ENCODE data around the gene GPC6. TPM values are rescaled to one million over a fixed set of nuclear protein-coding genes. Genes with fewer than 3 reads are reported as not detected.

Gene GPC6
- total RNA-seq, 1 donor from 2014 or later: 63.0 TPM

DNA sequence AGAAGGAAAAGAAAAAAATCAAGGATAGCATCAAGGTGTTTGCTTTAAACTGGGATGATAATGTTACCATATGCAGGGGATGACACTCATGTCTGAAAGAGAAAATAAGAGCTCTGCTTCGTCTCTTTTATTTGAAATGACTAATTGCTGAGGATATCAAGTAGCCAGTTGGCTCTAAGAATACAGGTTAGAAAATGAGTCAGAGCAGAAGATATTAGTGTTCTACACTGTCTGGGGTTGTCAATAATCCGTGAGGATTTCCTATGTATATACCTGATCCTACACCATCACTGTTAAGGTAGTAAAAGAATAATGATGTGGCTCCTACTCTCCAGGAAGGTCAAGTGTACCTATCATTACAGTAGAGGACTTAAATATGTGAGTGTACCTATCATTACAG is 562.5 kb downstream of the GPC6 start:
- H3K4me3 Mint-ChIP-seq (ENCODE audit: unreplicated experiment): no peak overlapping the region

DNA sequence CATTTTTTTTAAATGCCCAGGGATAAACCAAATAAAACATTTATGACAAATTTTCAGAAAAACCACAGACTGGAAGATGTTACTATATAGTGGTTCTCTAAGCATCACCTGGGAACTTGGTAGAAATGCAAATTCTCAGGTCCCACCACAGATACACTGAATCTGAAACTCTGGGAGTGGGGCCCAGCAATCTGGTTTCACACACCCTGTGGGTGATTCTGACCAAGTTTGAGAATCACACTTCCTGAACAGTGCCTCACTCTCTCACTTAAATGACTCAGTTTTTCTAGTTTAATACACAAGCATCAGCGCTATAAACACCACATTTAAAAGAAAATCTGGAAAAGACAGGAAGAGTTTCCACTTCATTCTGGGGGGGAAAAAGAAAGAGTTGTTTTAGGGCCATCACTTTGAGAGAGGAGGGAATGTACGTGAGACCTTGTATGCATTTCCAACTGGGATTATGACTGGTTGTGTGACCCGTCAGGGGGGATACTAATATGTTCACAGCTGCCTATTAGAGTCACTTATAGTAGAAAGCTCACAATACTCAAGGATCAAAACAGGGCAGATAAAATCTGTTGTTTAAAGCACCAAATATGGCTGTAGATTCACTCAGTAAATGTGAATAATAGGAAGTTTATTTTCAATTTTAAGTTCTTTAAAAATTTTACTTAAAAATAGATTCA is 567.7 kb downstream of the GPC6 start:
- H3K27ac Mint-ChIP-seq (ENCODE audit: unreplicated experiment): no peak overlapping the region
- Histone ChIP-seq H4K20me1 (ENCODE audit: insufficient read depth, low read length) (no peaks in the 10 kb centered on the region), H3K36me3 (ENCODE audit: insufficient read depth, low read length) (no peaks in the 10 kb centered on the region), H3K79me2 (ENCODE audit: insufficient read depth, low read length) (no peaks in the 10 kb centered on the region), H3K4me2 (ENCODE audit: low read length) (no peak overlapping the region), H3K27ac (ENCODE audit: low read depth, low read length) (no peak overlapping the region), H3K27me3 (ENCODE audit: insufficient read depth, low read length) (no peaks in the 10 kb centered on the region), H3K4me1 (ENCODE audit: insufficient read depth, low read length) (no peaks in the 10 kb centered on the region), H2AFZ (ENCODE audit: low read depth, low read length) (no peak overlapping the region), H3K4me3 (ENCODE audit: insufficient read depth, low read depth, low read length) (no peak overlapping the region), H3K9ac (ENCODE audit: low read length) (no peak overlapping the region), H3K9me3 (ENCODE audit: insufficient read depth, low read depth, low read length) (no peaks in the 10 kb centered on the region)
- peaks cover 9% of the 10 kb centered on the region for H3K4me1 Mint-ChIP-seq (ENCODE audit: low read depth, unreplicated experiment)
- no peak for TF ChIP-seq EZH2 (IDR thresholded peaks at IDR 0.05; ENCODE audit: insufficient read depth, low read length)
- no peak for TF ChIP-seq CTCF (IDR thresholded peaks at IDR 0.05; ENCODE audit: insufficient read depth, low read depth, low read length)
- no peak overlapping the region for H3K4me3 Mint-ChIP-seq (ENCODE audit: unreplicated experiment)
- H3K27me3 Mint-ChIP-seq (ENCODE audit: low read depth, unreplicated experiment): no peaks in the 10 kb centered on the region
- FAIRE-seq: no peak
- no peaks in the 10 kb centered on the region for H3K36me3 Mint-ChIP-seq (ENCODE audit: low read depth, unreplicated experiment)
- no peaks in the 10 kb centered on the region for H3K9me3 Mint-ChIP-seq (ENCODE audit: unreplicated experiment)
- no peak for DNase-seq (ENCODE audit: low read depth)

More for the DNA sequence above, 562.5 kb downstream of the GPC6 start:
- H3K4me3 ChIP-seq (ENCODE audit: insufficient read depth, low read depth, low read length): no peak overlapping the region
- H3K4me2 ChIP-seq (ENCODE audit: low read length): no peak overlapping the region
- no peaks in the 10 kb centered on the region for H3K4me1 ChIP-seq (ENCODE audit: insufficient read depth, low read length)
- no peaks in the 10 kb centered on the region for H3K27me3 ChIP-seq (ENCODE audit: insufficient read depth, low read length)
- Mint-ChIP-seq H3K27ac (ENCODE audit: unreplicated experiment) (no peak overlapping the region), H3K36me3 (ENCODE audit: low read depth, unreplicated experiment) (no peaks in the 10 kb centered on the region), H3K4me1 (ENCODE audit: low read depth, unreplicated experiment) (peaks cover 8% of the 10 kb centered on the region), H3K9me3 (ENCODE audit: unreplicated experiment) (no peaks in the 10 kb centered on the region), H3K27me3 (ENCODE audit: low read depth, unreplicated experiment) (no peaks in the 10 kb centered on the region)
- no peaks in the 10 kb centered on the region for H3K9me3 ChIP-seq (ENCODE audit: insufficient read depth, low read depth, low read length)
- no peak overlapping the region for H2AFZ ChIP-seq (ENCODE audit: low read depth, low read length)
- H3K36me3 ChIP-seq (ENCODE audit: insufficient read depth, low read length): no peaks in the 10 kb centered on the region
- TF ChIP-seq EZH2 (IDR thresholded peaks at IDR 0.05; ENCODE audit: insufficient read depth, low read length) (no peak), CTCF (IDR thresholded peaks at IDR 0.05; ENCODE audit: insufficient read depth, low read depth, low read length) (no peak)
- no peak for FAIRE-seq
- no peak overlapping the region for H3K27ac ChIP-seq (ENCODE audit: low read depth, low read length)
- no peaks in the 10 kb centered on the region for H3K79me2 ChIP-seq (ENCODE audit: insufficient read depth, low read length)
- no peak for DNase-seq (ENCODE audit: low read depth)
- H3K9ac ChIP-seq (ENCODE audit: low read length): no peak overlapping the region
- peaks cover 3% of the 10 kb centered on the region for H4K20me1 ChIP-seq (ENCODE audit: insufficient read depth, low read length)

GRCh38 chr13:93797463-93797862 is 570.9 kb downstream of the GPC6 start:
- no peak overlapping the region for H3K4me3 Mint-ChIP-seq (ENCODE audit: unreplicated experiment)
- no peak for FAIRE-seq
- H3K9me3 Mint-ChIP-seq (ENCODE audit: unreplicated experiment): no peaks in the 10 kb centered on the region
- no peak overlapping the region for H3K27ac ChIP-seq (ENCODE audit: low read depth, low read length)
- H2AFZ ChIP-seq (ENCODE audit: low read depth, low read length): no peak overlapping the region
- no peak for DNase-seq (ENCODE audit: low read depth)
- no peaks in the 10 kb centered on the region for H3K36me3 Mint-ChIP-seq (ENCODE audit: low read depth, unreplicated experiment)
- TF ChIP-seq CTCF (IDR thresholded peaks at IDR 0.05; ENCODE audit: insufficient read depth, low read depth, low read length) (no peak), EZH2 (IDR thresholded peaks at IDR 0.05; ENCODE audit: insufficient read depth, low read length) (no peak)
- H3K27ac Mint-ChIP-seq (ENCODE audit: unreplicated experiment): no peak overlapping the region
- peaks cover 6% of the 10 kb centered on the region for H4K20me1 ChIP-seq (ENCODE audit: insufficient read depth, low read length)
- H3K27me3 ChIP-seq (ENCODE audit: insufficient read depth, low read length): no peaks in the 10 kb centered on the region
- H3K4me1 ChIP-seq (ENCODE audit: insufficient read depth, low read length): no peaks in the 10 kb centered on the region
- no peaks in the 10 kb centered on the region for H3K36me3 ChIP-seq (ENCODE audit: insufficient read depth, low read length)
- peaks cover 10% of the 10 kb centered on the region for H3K4me1 Mint-ChIP-seq (ENCODE audit: low read depth, unreplicated experiment)
- no peak overlapping the region for H3K9ac ChIP-seq (ENCODE audit: low read length)
- no peaks in the 10 kb centered on the region for H3K79me2 ChIP-seq (ENCODE audit: insufficient read depth, low read length)
- H3K4me2 ChIP-seq (ENCODE audit: low read length): no peak overlapping the region
- no peaks in the 10 kb centered on the region for H3K27me3 Mint-ChIP-seq (ENCODE audit: low read depth, unreplicated experiment)
- no peak overlapping the region for H3K4me3 ChIP-seq (ENCODE audit: insufficient read depth, low read depth, low read length)
- H3K9me3 ChIP-seq (ENCODE audit: insufficient read depth, low read depth, low read length): no peaks in the 10 kb centered on the region

All from astrocyte (in vitro differentiated cells and primary cell).